ENCODE data around the gene NTRK3.

NTRK3 gene

GRCh38 chr15:88006146-88006545 lies 250.4 kb downstream of the NTRK3 start:
- DNase-seq (ENCODE audit: low read depth in 2 of 2, low spot score in 1 of 2): no peak

- no peak for DNase-seq (ENCODE audit: low read depth in 2 of 2, low spot score in 1 of 2)
These were observed 252.1 kb downstream of the NTRK3 start for GRCh38 chr15:88004399-88004798.

GRCh38 chr15:88003541-88004327 lies 252.8 kb downstream of the NTRK3 start:
- DNase-seq (ENCODE audit: low read depth in 2 of 2, low spot score in 1 of 2): no peak

- no peak for DNase-seq (ENCODE audit: low read depth in 2 of 2, low spot score in 1 of 2)
These were observed 253.8 kb downstream of the NTRK3 start for GRCh38 chr15:88002706-88003105.

GRCh38 chr15:87998630-87999029 lies 257.9 kb downstream of the NTRK3 start:
- DNase-seq (ENCODE audit: low read depth in 2 of 2, low spot score in 1 of 2): no peak

- no peak for DNase-seq (ENCODE audit: low read depth in 2 of 2, low spot score in 1 of 2)
These were observed 269.8 kb downstream of the NTRK3 start for GRCh38 chr15:87986776-87987175.

- no peak for DNase-seq (ENCODE audit: low read depth in 2 of 2, low spot score in 1 of 2)
These were observed 271.1 kb downstream of the NTRK3 start for GRCh38 chr15:87985451-87985850.

- DNase-seq (ENCODE audit: low read depth in 2 of 2, low spot score in 1 of 2): no peak
These were observed 274.6 kb downstream of the NTRK3 start for GRCh38 chr15:87981969-87982368.

- DNase-seq (ENCODE audit: low read depth in 2 of 2, low spot score in 1 of 2): no peak
These were observed 278.6 kb downstream of the NTRK3 start for GRCh38 chr15:87977907-87978306.

GRCh38 chr15:87976552-87976951 lies 280.0 kb downstream of the NTRK3 start:
- no peak for DNase-seq (ENCODE audit: low read depth in 2 of 2, low spot score in 1 of 2)

- no peak for DNase-seq (ENCODE audit: low read depth in 2 of 2, low spot score in 1 of 2)
These were observed 282.9 kb downstream of the NTRK3 start for GRCh38 chr15:87973501-87974215.

- no peak for DNase-seq (ENCODE audit: low read depth in 2 of 2, low spot score in 1 of 2)
These were observed 285.5 kb downstream of the NTRK3 start for GRCh38 chr15:87971076-87971475.

GRCh38 chr15:87967951-87968350 lies 288.6 kb downstream of the NTRK3 start:
- DNase-seq (ENCODE audit: low read depth in 2 of 2, low spot score in 1 of 2): no peak

- no peak for DNase-seq (ENCODE audit: low read depth in 2 of 2, low spot score in 1 of 2)
These were observed 291.2 kb downstream of the NTRK3 start for GRCh38 chr15:87965304-87965703.

- DNase-seq (ENCODE audit: low read depth in 2 of 2, low spot score in 1 of 2): no peak
These were observed 294.1 kb downstream of the NTRK3 start for GRCh38 chr15:87962428-87962827.

GRCh38 chr15:87961851-87962420 lies 294.6 kb downstream of the NTRK3 start:
- DNase-seq (ENCODE audit: low read depth in 2 of 2, low spot score in 1 of 2): no peak

- no peak for DNase-seq (ENCODE audit: low read depth in 2 of 2, low spot score in 1 of 2)
These were observed 296.9 kb downstream of the NTRK3 start for GRCh38 chr15:87959662-87960061.

GRCh38 chr15:87959080-87959479 lies 297.5 kb downstream of the NTRK3 start:
- no peak for DNase-seq (ENCODE audit: low read depth in 2 of 2, low spot score in 1 of 2)

GRCh38 chr15:87955284-87955909 lies 301.1 kb downstream of the NTRK3 start:
- DNase-seq (ENCODE audit: low read depth in 2 of 2, low spot score in 1 of 2): no peak

GRCh38 chr15:87954793-87955192 lies 301.7 kb downstream of the NTRK3 start:
- DNase-seq (ENCODE audit: low read depth in 2 of 2, low spot score in 1 of 2): no peak

GRCh38 chr15:87952736-87953287 lies 303.7 kb downstream of the NTRK3 start:
- no peak for DNase-seq (ENCODE audit: low read depth in 2 of 2, low spot score in 1 of 2)

Measured in stimulated activated CD8-positive, alpha-beta memory T cell treated with anti-CD3 and anti-CD28 coated beads, Interleukin-4, amount 100 ng/mL, for 1 hour (primary cell).